Breast epithelium (tissue), 4 donors: Measurements from ENCODE around the gene BABAM1. TPM values are rescaled to one million over a fixed set of nuclear protein-coding genes. Genes with fewer than 3 reads are reported as not detected.
A peak's percentile ranks its signal among the peaks of the same experiment; 100 is the strongest.

Experiments
- DNase-seq, 2 donors: peaks; one replicate each; pipeline ENCODE4 v3.0.0-alpha.2; 2019; ENCODE audit warnings: low spot score in 2 of 2
- H3K27ac ChIP-seq, 2 donors: fragments of 200-600 bp; sonication (generic) in 1 of 2; one replicate each; pipeline ENCODE4 v1.5.1; 2016 to 2019; ENCODE audit warnings: mild to moderate bottlenecking in 1 of 2
- H3K27me3 ChIP-seq, 2 donors: fragments of 200-600 bp; sonication (generic) in 1 of 2; one replicate each; pipeline versions ENCODE4 v1.5.1 to v1.6.0; 2017 to 2019; ENCODE audit warnings: control low read depth in 1 of 2, mild to moderate bottlenecking in 1 of 2
- H3K36me3 ChIP-seq: fragments of 200-600 bp; one replicate; pipeline ENCODE4 v1.5.1; 2019
- H3K4me1 ChIP-seq, 2 donors: fragments of 200-600 bp; sonication (generic); one replicate each; pipeline ENCODE4 v1.5.1; 2016 to 2019; ENCODE audit warnings: control low read depth in 1 of 2
- H3K4me3 ChIP-seq, 3 donors: fragments of 200-600 bp; sonication (generic); 1 replicate in 2 of 3; 2 replicates in 1 of 3; pipeline ENCODE4 v1.5.1; 2016 to 2019; ENCODE audit warnings: mild to moderate bottlenecking in 3 of 3, moderate library complexity in 2 of 3
- H3K9me3 ChIP-seq, 2 donors: fragments of 200-600 bp; sonication (generic) in 1 of 2; one replicate each; pipeline ENCODE4 v1.5.1; 2016 to 2019; ENCODE audit warnings: control low read depth in 1 of 2
- POLR2A ChIP-seq: fragments of 450-650 bp; IDR thresholded peaks from one replicate; pipeline ENCODE4 v1.6.1; 2016; ENCODE audit warnings: antibody characterized with exemption, mild to moderate bottlenecking, moderate library complexity
- POLR2AphosphoS5 ChIP-seq, 3 donors: sonication (generic); formaldehyde crosslinking; IDR thresholded peaks; one replicate each; pipeline ENCODE4 v1.6.1; 2017; ENCODE audit warnings: antibody characterized with exemption in 3 of 3
- intact Hi-C: fragments of 100-400 bp; cut with DNase I; formaldehyde crosslinking; loops from one replicate; pipeline ENCODE4 v1.15.1; 2023; ENCODE audit warnings: low total_unique reads
- total RNA-seq, 3 donors: library from RNA; depleted of rRNA; stranded (reverse); fragments of >200 nt; gene quantifications; one replicate each; pipeline ENCODE4 v1.1.0, GENCODE V29; 2016
- TF ChIP-seq, protein P1 (sequence below), 3 donors: fragments of 450-650 bp; IDR thresholded peaks; one replicate each; pipeline ENCODE4 v1.5.1; 2016 to 2017; ENCODE audit warnings: antibody characterized with exemption in 3 of 3, mild to moderate bottlenecking in 3 of 3, moderate library complexity in 3 of 3

The BABAM1 gene
- total RNA-seq, 3 donors from 2014 or later: 48.5 to 65.6 (median 54.1) TPM

DNA sequence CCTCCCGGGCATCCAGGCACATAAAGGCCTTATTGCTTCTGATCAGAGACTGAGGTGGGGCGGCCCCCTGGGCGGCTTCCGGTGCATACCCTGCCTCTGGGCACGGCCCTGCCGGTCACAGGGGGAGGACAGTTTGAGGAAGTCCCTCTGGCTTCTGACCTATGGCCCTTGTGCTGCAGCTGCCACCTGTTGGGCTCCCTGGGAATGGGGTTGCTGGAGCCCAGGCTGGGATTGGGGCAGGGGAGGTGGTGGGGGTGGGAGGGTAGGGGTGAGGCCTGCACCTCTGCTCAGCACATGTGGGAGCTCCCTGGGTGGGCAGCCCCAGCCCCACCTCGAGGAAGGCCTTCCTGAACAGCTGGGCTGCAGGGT is 56.7 kb downstream of the BABAM1 start:
- intact Hi-C loops: loop anchor here (5.0 kb wide), 1 partner anchor 1358 kb away; the partner anchor contains the start of gene CRTC1
- Histone ChIP-seq H3K27ac (peak overlapping the region; percentile 62 to 81), H3K9me3 (no peaks in the 10 kb centered on the region), H3K4me1 (peaks cover 0 to 20% of the 10 kb centered on the region in 2 donors), H3K36me3 (peaks cover 7% of the 10 kb centered on the region), H3K4me3 (peak overlapping the region in 2 of 3 donors; percentile 31 to 57), H3K27me3 (peaks cover 0 to 3% of the 10 kb centered on the region in 2 donors)
- TF ChIP-seq POLR2AphosphoS5 (IDR thresholded peaks at IDR 0.05): no peak
- TF ChIP-seq, protein P1, sequence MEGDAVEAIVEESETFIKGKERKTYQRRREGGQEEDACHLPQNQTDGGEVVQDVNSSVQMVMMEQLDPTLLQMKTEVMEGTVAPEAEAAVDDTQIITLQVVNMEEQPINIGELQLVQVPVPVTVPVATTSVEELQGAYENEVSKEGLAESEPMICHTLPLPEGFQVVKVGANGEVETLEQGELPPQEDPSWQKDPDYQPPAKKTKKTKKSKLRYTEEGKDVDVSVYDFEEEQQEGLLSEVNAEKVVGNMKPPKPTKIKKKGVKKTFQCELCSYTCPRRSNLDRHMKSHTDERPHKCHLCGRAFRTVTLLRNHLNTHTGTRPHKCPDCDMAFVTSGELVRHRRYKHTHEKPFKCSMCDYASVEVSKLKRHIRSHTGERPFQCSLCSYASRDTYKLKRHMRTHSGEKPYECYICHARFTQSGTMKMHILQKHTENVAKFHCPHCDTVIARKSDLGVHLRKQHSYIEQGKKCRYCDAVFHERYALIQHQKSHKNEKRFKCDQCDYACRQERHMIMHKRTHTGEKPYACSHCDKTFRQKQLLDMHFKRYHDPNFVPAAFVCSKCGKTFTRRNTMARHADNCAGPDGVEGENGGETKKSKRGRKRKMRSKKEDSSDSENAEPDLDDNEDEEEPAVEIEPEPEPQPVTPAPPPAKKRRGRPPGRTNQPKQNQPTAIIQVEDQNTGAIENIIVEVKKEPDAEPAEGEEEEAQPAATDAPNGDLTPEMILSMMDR (IDR thresholded peaks at IDR 0.05): no peak
- TF ChIP-seq POLR2A: no peak
- no peak for DNase-seq

DNA sequence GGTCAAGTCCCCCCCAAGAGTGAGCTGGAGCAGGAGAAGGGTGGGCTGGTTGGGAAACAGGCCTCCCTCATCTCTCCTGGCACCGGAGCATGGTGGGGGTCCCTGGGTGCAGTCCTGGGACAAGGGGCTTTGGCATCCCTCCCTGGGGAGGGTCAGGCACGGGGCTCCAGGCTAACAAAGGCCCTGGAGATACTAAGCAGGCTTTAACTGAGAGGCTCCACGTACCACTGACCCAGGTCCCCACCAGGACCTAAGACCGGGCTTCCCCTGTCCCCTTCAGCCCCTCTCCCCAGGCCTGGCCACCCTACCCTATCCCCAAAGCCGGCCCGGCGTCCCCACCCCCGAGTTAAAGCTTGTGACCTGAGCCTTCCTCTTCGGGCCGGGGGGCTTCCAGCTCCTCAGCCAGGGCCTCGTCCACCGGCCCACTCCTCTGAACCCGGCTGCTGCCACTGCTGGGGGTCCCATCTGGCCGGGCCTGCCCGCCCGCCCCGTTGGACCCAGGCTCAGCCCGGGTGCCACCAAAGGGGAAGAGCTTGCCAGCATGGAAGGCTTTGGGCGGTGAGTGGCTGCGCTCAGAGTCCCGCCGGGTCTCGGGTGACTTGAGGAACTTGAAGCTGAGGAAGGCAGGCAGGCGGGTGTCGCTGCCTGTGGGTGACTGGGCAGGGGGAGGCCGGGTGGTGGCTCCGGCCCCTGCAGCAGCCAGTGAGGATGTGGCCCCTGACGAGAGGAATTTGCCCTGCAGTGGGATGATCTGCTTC is 57.3 kb downstream of the BABAM1 start:
- no peaks in the 10 kb centered on the region for H3K9me3 ChIP-seq
- H3K27ac ChIP-seq: peak overlapping the region; percentile 62 to 81
- H3K4me3 ChIP-seq: peak overlapping the region in 1 of 3 donors; percentile 69
- H3K27me3 ChIP-seq: peaks cover 0 to 3% of the 10 kb centered on the region in 2 donors
- intact Hi-C loops: loop anchor here (5.0 kb wide), 1 partner anchor 1358 kb away; the partner anchor contains the start of gene CRTC1
- TF ChIP-seq POLR2A (no peak), POLR2AphosphoS5 (IDR thresholded peaks at IDR 0.05) (no peak)
- TF ChIP-seq, protein P1 (IDR thresholded peaks at IDR 0.05): no peak
- H3K4me1 ChIP-seq: peaks cover 0 to 20% of the 10 kb centered on the region in 2 donors
- peaks cover 7% of the 10 kb centered on the region for H3K36me3 ChIP-seq
- DNase-seq: no peak

DNA sequence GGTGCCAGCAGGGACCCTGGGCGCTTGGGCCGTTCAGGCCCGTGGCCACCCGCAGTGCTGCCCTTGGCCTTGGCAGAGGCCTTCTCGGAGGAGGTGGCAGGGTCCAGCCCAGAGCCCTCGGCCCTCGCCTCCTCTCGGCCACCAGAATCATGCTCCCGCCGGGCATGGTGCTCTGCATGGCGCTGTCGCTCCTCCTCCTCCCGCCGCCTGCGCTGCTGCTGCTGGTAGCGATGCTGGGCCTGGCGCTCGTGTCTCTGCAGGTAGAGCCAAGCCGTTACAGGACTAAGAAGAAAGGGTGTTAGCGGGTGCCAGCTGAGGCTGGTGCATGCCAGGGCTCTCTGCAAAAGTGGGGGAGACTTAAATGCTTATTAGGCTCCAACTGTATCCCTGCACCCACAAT is 57.9 kb downstream of the BABAM1 start:
- peaks cover 0 to 3% of the 10 kb centered on the region in 2 donors for H3K27me3 ChIP-seq
- DNase-seq: no peak
- H3K36me3 ChIP-seq: peaks cover 6% of the 10 kb centered on the region
- H3K4me1 ChIP-seq: peaks cover 0 to 20% of the 10 kb centered on the region in 2 donors
- no peaks in the 10 kb centered on the region for H3K9me3 ChIP-seq
- peak overlapping the region in 2 of 3 donors; percentile 56 to 69 for H3K4me3 ChIP-seq
- intact Hi-C loops: no loop called here
- TF ChIP-seq POLR2A: no peak
- no peak for TF ChIP-seq POLR2AphosphoS5 (IDR thresholded peaks at IDR 0.05)
- TF ChIP-seq, protein P1 (IDR thresholded peaks at IDR 0.05): no peak
- H3K27ac ChIP-seq: peak overlapping the region; percentile 62 to 81

DNA sequence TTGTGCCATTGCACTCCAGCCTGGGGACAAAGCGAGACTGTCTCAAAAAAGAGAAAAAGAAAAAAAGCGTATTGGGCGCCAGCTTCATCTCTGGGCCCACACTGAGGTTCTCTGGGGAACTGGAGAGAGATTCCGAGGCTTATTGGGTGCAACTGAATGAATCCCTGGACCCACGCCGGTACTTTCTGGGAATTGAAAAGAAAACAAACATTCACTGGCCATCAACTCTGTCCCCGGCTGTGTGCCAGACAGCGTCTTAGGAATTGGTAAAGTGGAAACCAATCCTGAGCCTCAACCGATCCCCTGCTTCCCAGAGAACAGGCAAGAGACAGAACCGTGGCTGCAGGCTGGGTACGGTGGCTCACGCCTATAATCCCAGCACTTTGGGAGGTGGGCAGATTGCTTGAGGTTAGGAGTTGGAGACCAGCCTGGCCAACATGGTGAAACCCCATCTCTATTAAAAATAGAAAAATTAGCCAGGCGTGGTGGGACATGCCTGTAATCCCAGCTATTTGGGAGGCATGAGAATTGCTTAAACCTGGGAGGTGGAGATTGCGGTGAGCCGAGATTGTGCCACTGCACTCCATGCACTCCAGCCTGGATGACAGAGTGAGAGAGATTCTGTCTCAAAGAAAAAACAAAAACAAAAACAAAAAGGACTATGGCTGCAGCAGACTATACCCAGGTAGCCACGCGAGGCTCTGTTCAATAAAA is 58.8 kb downstream of the BABAM1 start:
- H3K27ac ChIP-seq: peak overlapping the region; percentile 62 to 89
- H3K27me3 ChIP-seq: peaks cover 0 to 3% of the 10 kb centered on the region in 2 donors
- H3K4me1 ChIP-seq: peaks cover 0 to 20% of the 10 kb centered on the region in 2 donors
- intact Hi-C loops: no loop called here
- no peaks in the 10 kb centered on the region for H3K36me3 ChIP-seq
- TF ChIP-seq POLR2AphosphoS5 (IDR thresholded peaks at IDR 0.05): peak in 1 of 3 donors; percentile 35
- TF ChIP-seq, protein P1 (IDR thresholded peaks at IDR 0.05): no peak
- no peak for TF ChIP-seq POLR2A
- peak overlapping the region in 2 of 3 donors; percentile 56 to 69 for H3K4me3 ChIP-seq
- no peaks in the 10 kb centered on the region for H3K9me3 ChIP-seq
- DNase-seq: peak in 1 of 2 donors; percentile 78
